Mucosa of stomach (tissue), 1 donor: ENCODE measurements around the gene ATP5F1A.

ENCODE experiments used
- H3K27me3 ChIP-seq: one replicate; pipeline ENCODE4 v1.7.0; 2013; ENCODE audit warnings: mild to moderate bottlenecking, low read length; ENCODE audit not compliant: control insufficient read depth, insufficient read depth
- H3K36me3 ChIP-seq: one replicate; pipeline ENCODE4 v1.7.0; 2013; ENCODE audit warnings: low read length; ENCODE audit not compliant: control insufficient read depth, insufficient read depth
- H3K4me1 ChIP-seq: one replicate; pipeline ENCODE4 v1.7.0; 2013; ENCODE audit warnings: mild to moderate bottlenecking, low read length; ENCODE audit not compliant: control insufficient read depth, insufficient read depth
- H3K4me3 ChIP-seq: one replicate; pipeline ENCODE4 v1.7.0; 2013; ENCODE audit warnings: low read length
- H3K9ac ChIP-seq: one replicate; pipeline ENCODE4 v1.7.0; 2013; ENCODE audit warnings: mild to moderate bottlenecking, low read length, moderate library complexity
- H3K9me3 ChIP-seq: one replicate; pipeline ENCODE4 v1.7.0; 2013; ENCODE audit warnings: mild to moderate bottlenecking, low read length, moderate library complexity; ENCODE audit not compliant: control insufficient read depth
- donor health status: Pancreatic carcinoma.

ATP5F1A gene

GRCh38 chr18:46037512-46038305 lies 60.4 kb downstream of the ATP5F1A start:
- Histone ChIP-seq H3K9me3 (no peaks in the 10 kb centered on the region), H3K27me3 (no peaks in the 10 kb centered on the region), H3K4me3 (no peak overlapping the region), H3K36me3 (no peaks in the 10 kb centered on the region), H3K4me1 (no peaks in the 10 kb centered on the region), H3K9ac (no peak overlapping the region)

DNA sequence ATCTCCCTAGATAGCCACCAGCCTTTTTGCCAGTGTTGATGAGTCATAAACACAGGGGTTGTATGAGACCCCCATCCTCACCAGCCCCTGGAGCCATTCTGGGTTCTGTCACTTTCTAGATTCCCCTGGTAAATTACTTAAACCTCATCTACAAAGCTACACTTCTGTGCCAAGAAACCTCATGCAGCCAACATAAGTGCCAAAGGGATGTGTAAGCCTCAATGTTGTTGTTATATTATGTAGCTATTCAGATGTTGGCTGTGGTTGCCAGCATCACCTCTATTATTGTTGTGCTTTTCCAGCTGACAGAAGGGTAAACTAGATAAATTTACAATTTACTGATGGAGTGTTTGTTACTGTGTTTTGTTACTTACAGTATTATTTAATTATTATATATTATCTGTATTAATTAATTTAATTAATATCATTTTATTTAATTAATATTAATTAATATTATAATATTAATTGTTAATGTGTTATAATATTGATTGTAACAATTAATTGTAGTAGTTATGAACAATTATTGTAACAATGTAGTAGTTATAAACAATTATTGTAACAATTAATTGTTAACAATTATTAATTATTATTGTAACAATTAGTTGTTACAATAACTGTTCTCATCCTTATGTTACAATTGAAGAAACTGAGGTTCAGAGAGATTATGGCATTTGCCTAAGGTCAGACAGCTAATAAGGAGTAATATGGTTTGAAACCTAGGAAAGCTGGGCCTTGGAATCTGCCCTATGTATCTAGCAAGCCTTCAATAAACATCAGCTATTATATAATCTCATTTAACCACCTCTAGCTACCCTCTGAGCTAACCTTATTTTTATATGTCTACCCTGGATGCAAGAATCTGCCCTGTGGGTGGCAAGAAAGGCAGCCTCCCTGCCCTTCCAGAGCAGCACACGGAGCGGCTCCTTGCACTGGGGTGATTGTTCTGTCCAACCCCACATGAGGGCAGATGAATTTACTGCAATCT lies 62.1 kb downstream of the ATP5F1A start:
- Histone ChIP-seq H3K9ac (no peak overlapping the region), H3K4me3 (no peak overlapping the region), H3K4me1 (no peaks in the 10 kb centered on the region), H3K27me3 (no peaks in the 10 kb centered on the region), H3K9me3 (no peaks in the 10 kb centered on the region), H3K36me3 (no peaks in the 10 kb centered on the region)

- H3K27me3 ChIP-seq, result no peaks in the 10 kb centered on the region
- no peaks in the 10 kb centered on the region for H3K36me3 ChIP-seq
- H3K4me3 ChIP-seq, result no peak overlapping the region
- H3K4me1 ChIP-seq, result no peaks in the 10 kb centered on the region
- no peaks in the 10 kb centered on the region for H3K9me3 ChIP-seq
- H3K9ac ChIP-seq, result no peak overlapping the region
Observed at GRCh38 chr18:46034230-46034629, 63.9 kb downstream of the ATP5F1A start.

GRCh38 chr18:46031741-46032140 lies 66.4 kb downstream of the ATP5F1A start:
- H3K4me3 ChIP-seq, result no peak overlapping the region
- H3K9ac ChIP-seq, result no peak overlapping the region
- no peaks in the 10 kb centered on the region for H3K36me3 ChIP-seq
- peaks cover 3% of the 10 kb centered on the region for H3K4me1 ChIP-seq
- H3K27me3 ChIP-seq, result peaks cover 9% of the 10 kb centered on the region
- H3K9me3 ChIP-seq, result no peaks in the 10 kb centered on the region
